GM12878 (cell line): ENCODE data around the gene HELZ. TPM values are rescaled to one million over a fixed set of nuclear protein-coding genes. Genes with fewer than 3 reads are reported as not detected.

Experiments used
- CBX5 ChIP-seq: sonication (generic); IDR thresholded peaks from 2 replicates; pipeline ENCODE4 v1.6.1; 2016; ENCODE audit warnings: low read depth, moderate library complexity, mild to moderate bottlenecking, inconsistent platforms
- EZH2 ChIP-seq: IDR thresholded peaks from 2 replicates; pipeline ENCODE4 v1.6.1; 2012; ENCODE audit warnings: low read depth, mild to moderate bottlenecking, control low read depth, inconsistent platforms, low read length, borderline replicate concordance; ENCODE audit not compliant: control insufficient read depth
- IKZF2 ChIP-seq, 2 experiments: fragments of 450-650 bp; IDR thresholded peaks; 2 replicates each; pipeline ENCODE4 v1.6.1; 2017; ENCODE audit warnings: mild to moderate bottlenecking in 2 of 2, moderate library complexity in 2 of 2
- JUNB ChIP-seq: IDR thresholded peaks from 2 replicates; pipeline ENCODE4 v1.6.1; 2016; ENCODE audit warnings: antibody characterized with exemption, mild to moderate bottlenecking
- MXI1 ChIP-seq: fragments of 150-350 bp; IDR thresholded peaks from 2 replicates; pipeline ENCODE4 v1.6.1; 2011; ENCODE audit warnings: low read depth, mild to moderate bottlenecking, inconsistent platforms, low read length, improper control_type of control experiment
- MYC ChIP-seq: IDR thresholded peaks from 2 replicates; pipeline ENCODE4 v1.6.1; 2011; ENCODE audit warnings: mild to moderate bottlenecking, low read length, moderate library complexity, inconsistent platforms; ENCODE audit not compliant: insufficient read depth, insufficient replicate concordance, insufficient read length, severe bottlenecking
- SIN3A ChIP-seq: IDR thresholded peaks from 2 replicates; pipeline ENCODE4 v1.6.1; 2012; ENCODE audit warnings: low read depth, low read length, improper control_type of control experiment
- USF1 ChIP-seq: IDR thresholded peaks from 2 replicates; pipeline ENCODE4 v1.6.1; 2011; ENCODE audit warnings: borderline replicate concordance, low read depth, mild to moderate bottlenecking, moderate library complexity, mixed read lengths, low read length; ENCODE audit not compliant: insufficient read depth; ENCODE audit errors: extremely low read length
- YBX1 ChIP-seq: fragments of 450-650 bp; IDR thresholded peaks from 2 replicates; pipeline ENCODE4 v1.6.1; 2016; ENCODE audit warnings: antibody characterized with exemption
- polyA plus RNA-seq, 11 experiments: library from polyadenylated mRNA; depleted of rRNA in 4 of 11; unstranded in 6 of 11; stranded (reverse) in 5 of 11; fragments of >200 nt; fragmentation: Nextera tagmentation in 4 of 11; fragmentation: Illumina TruSeq in 1 of 11; extraction: Ambion mirVana in 4 of 11; extraction: Trizol in 1 of 11; gene quantifications; 1 replicate in 1 of 11; 2 replicates in 10 of 11; pipeline versions ENCODE4 v1.2.1 to v1.2.3, GENCODE V29; 2011 to 2016; ENCODE audit warnings: inconsistent platforms in 2 of 11, missing spikeins in 2 of 11, low read depth in 1 of 11
- total RNA-seq, 4 experiments: library from RNA; depleted of rRNA in 3 of 4; stranded (reverse); fragments of >200 nt in 3 of 4; fragmentation: Illumina TruSeq in 1 of 4; extraction: Trizol in 1 of 4; gene quantifications; 2 replicates each; pipeline versions ENCODE4 v1.2.1 to v1.2.3, GENCODE V29; 2013 to 2021
- TF ChIP-seq, protein P1 (sequence below): fragments of 150-350 bp; IDR thresholded peaks from 2 replicates; pipeline ENCODE4 v1.6.1; 2016; ENCODE audit warnings: low read depth, low read length

The HELZ gene
- total and polyA plus RNA-seq, 10 of the 15 experiments (the other 5 are each of a cell fraction or from before 2014, with no cell fraction given), result 1.5 to 36.8 (median 19.1) TPM

DNA sequence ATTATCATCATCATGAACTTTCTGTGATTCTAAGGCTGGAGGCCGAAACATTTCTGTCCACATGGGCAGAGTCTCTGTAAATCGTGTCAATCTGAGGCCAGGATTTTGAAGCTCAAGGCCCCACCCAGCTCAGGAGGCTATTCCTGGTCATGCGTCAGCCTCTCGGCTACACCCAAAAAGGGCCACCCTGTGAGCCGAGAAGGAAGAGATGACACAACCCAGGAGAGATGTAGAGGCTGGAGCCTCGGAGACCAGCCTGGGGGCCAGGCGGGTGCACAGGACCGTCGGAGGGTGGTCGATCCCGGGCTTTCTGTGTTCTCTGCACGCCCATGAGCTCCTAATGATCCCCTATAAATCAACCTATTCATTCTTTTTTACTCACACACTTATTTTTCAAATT is 201.7 kb downstream of the HELZ start (continued):
- TF ChIP-seq, protein P1, sequence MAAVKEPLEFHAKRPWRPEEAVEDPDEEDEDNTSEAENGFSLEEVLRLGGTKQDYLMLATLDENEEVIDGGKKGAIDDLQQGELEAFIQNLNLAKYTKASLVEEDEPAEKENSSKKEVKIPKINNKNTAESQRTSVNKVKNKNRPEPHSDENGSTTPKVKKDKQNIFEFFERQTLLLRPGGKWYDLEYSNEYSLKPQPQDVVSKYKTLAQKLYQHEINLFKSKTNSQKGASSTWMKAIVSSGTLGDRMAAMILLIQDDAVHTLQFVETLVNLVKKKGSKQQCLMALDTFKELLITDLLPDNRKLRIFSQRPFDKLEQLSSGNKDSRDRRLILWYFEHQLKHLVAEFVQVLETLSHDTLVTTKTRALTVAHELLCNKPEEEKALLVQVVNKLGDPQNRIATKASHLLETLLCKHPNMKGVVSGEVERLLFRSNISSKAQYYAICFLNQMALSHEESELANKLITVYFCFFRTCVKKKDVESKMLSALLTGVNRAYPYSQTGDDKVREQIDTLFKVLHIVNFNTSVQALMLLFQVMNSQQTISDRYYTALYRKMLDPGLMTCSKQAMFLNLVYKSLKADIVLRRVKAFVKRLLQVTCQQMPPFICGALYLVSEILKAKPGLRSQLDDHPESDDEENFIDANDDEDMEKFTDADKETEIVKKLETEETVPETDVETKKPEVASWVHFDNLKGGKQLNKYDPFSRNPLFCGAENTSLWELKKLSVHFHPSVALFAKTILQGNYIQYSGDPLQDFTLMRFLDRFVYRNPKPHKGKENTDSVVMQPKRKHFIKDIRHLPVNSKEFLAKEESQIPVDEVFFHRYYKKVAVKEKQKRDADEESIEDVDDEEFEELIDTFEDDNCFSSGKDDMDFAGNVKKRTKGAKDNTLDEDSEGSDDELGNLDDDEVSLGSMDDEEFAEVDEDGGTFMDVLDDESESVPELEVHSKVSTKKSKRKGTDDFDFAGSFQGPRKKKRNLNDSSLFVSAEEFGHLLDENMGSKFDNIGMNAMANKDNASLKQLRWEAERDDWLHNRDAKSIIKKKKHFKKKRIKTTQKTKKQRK, result no peak
- TF ChIP-seq EZH2 (no peak), MYC (no peak), YBX1 (no peak), MXI1 (no peak), IKZF2 (IDR thresholded peaks at IDR 0.05) (no peak), USF1 (no peak), CBX5 (no peak), SIN3A (no peak), JUNB (no peak)
